ENCODE data around the gene SORCS1.

SORCS1 gene

DNA sequence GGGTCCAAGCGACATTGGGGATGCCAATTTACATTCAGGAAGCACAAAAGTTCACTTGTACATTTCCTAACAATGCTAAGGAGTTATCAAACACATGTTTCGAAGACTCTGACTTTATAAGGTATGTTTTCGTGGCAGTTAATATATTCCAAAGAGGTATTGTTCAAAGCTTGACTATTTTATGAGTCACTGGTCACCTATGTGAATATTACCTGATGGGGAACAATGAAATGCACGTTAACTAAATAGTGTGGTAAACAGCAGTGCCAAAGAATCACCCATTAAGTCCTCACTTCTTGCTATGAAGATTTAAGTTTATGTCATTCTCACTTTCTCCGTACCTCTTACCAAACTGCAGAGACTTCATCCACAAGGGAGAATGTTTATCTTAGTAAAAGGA, 550.2 kb downstream of the SORCS1 start:
- H3K9me3 ChIP-seq (ENCODE audit: control insufficient read depth, insufficient read depth, low read depth, low read length): no peaks in the 10 kb centered on the region
- POLR2A ChIA-PET: no interaction called here
- H3K36me3 ChIP-seq (ENCODE audit: control insufficient read depth in 2 of 2, insufficient read depth in 1 of 2, low read length in 2 of 2): no peaks in the 10 kb centered on the region
- TF ChIP-seq, protein P1, sequence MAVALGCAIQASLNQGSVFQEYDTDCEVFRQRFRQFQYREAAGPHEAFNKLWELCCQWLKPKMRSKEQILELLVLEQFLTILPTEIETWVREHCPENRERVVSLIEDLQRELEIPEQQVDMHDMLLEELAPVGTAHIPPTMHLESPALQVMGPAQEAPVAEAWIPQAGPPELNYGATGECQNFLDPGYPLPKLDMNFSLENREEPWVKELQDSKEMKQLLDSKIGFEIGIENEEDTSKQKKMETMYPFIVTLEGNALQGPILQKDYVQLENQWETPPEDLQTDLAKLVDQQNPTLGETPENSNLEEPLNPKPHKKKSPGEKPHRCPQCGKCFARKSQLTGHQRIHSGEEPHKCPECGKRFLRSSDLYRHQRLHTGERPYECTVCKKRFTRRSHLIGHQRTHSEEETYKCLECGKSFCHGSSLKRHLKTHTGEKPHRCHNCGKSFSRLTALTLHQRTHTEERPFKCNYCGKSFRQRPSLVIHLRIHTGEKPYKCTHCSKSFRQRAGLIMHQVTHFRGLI (tag by site-specific recombination; IDR thresholded peaks at IDR 0.05): no peak
- TF ChIP-seq ZNF544 (tag by site-specific recombination; IDR thresholded peaks at IDR 0.05) (no peak), ZFP41 (tag by site-specific recombination; IDR thresholded peaks at IDR 0.05; ENCODE audit: borderline replicate concordance) (no peak), CTCF (tag by site-specific recombination; IDR thresholded peaks at IDR 0.05) (no peak), ZNF514 (tag by site-specific recombination; IDR thresholded peaks at IDR 0.05) (no peak), ZNF600 (tag by site-specific recombination; IDR thresholded peaks at IDR 0.05) (no peak), ZNF184 (tag by site-specific recombination; IDR thresholded peaks at IDR 0.05) (no peak), ZNF366 (tag by site-specific recombination; conservative IDR thresholded peaks at IDR 0.05) (no peak), KLF1 (tag by site-specific recombination; IDR thresholded peaks at IDR 0.05) (no peak), ZNF48 (tag by site-specific recombination; IDR thresholded peaks at IDR 0.05) (no peak), ZNF791 (tag by site-specific recombination; IDR thresholded peaks at IDR 0.05) (no peak), MYNN (tag by site-specific recombination; IDR thresholded peaks at IDR 0.05; ENCODE audit: borderline replicate concordance) (no peak), ZSCAN16 (tag by site-specific recombination; IDR thresholded peaks at IDR 0.05) (no peak), GFI1B (tag by site-specific recombination; IDR thresholded peaks at IDR 0.05) (no peak)
- no peak overlapping the region for H3K4me3 ChIP-seq (ENCODE audit: low read depth, low read length)
- CTCF ChIA-PET: interaction anchor here (1.7 kb wide), 1 partner anchor 11 kb away, joined by 4 read pairs; no protein-coding TSS in a partner anchor
- H3K27ac ChIP-seq (ENCODE audit: extremely low read depth, low read depth, low read length): no peak overlapping the region
- no peaks in the 10 kb centered on the region for H3K4me1 ChIP-seq (ENCODE audit: control insufficient read depth, insufficient read depth, low read length)

DNA sequence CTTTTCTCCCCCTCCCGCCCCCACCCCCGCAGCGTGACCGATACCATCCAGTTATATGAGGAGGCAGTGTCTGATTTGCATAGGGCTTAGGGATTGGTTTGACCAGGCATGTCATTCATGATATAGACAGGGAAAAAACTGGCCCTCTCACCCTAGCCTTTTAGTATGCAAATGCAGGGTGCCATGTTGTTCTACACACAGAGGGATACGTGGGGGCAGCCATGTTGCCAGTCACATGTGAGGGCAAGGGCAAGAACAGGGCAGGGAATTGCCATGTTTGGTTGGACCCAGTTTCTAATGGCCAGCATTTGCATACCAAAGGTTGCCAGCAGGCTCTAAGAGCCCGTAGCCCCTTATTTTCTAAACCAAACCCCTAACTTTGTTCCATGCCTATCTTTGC, 552.1 kb downstream of the SORCS1 start:
- Histone ChIP-seq H3K4me1 (ENCODE audit: control insufficient read depth, insufficient read depth, low read length) (no peaks in the 10 kb centered on the region), H3K27ac (ENCODE audit: extremely low read depth, low read depth, low read length) (no peak overlapping the region), H3K9me3 (ENCODE audit: control insufficient read depth, insufficient read depth, low read depth, low read length) (no peaks in the 10 kb centered on the region), H3K36me3 (ENCODE audit: control insufficient read depth in 2 of 2, insufficient read depth in 1 of 2, low read length in 2 of 2) (no peaks in the 10 kb centered on the region), H3K4me3 (ENCODE audit: low read depth, low read length) (no peak overlapping the region)
- no peak for TF ChIP-seq ZBTB17 (tag by site-specific recombination; IDR thresholded peaks at IDR 0.05)
- no peak for TF ChIP-seq ZNF558 (tag by site-specific recombination; IDR thresholded peaks at IDR 0.05)
- no peak for TF ChIP-seq ZNF274 (IDR thresholded peaks at IDR 0.05; ENCODE audit: low read length)
- no peak for TF ChIP-seq ZNF274 (tag by site-specific recombination; IDR thresholded peaks at IDR 0.05; ENCODE audit: borderline replicate concordance)
- TF ChIP-seq ZNF302 (tag by site-specific recombination; IDR thresholded peaks at IDR 0.05; ENCODE audit: low read depth): no peak
- TF ChIP-seq HOXC10 (CRISPR knock-in tag; IDR thresholded peaks at IDR 0.05): no peak
- TF ChIP-seq ZNF518A (tag by site-specific recombination; conservative IDR thresholded peaks at IDR 0.05; ENCODE audit: low read depth): no peak
- TF ChIP-seq, protein P2, sequence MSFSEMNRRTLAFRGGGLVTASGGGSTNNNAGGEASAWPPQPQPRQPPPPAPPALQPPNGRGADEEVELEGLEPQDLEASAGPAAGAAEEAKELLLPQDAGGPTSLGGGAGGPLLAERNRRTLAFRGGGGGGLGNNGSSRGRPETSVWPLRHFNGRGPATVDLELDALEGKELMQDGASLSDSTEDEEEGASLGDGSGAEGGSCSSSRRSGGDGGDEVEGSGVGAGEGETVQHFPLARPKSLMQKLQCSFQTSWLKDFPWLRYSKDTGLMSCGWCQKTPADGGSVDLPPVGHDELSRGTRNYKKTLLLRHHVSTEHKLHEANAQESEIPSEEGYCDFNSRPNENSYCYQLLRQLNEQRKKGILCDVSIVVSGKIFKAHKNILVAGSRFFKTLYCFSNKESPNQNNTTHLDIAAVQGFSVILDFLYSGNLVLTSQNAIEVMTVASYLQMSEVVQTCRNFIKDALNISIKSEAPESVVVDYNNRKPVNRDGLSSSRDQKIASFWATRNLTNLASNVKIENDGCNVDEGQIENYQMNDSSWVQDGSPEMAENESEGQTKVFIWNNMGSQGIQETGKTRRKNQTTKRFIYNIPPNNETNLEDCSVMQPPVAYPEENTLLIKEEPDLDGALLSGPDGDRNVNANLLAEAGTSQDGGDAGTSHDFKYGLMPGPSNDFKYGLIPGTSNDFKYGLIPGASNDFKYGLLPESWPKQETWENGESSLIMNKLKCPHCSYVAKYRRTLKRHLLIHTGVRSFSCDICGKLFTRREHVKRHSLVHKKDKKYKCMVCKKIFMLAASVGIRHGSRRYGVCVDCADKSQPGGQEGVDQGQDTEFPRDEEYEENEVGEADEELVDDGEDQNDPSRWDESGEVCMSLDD (tag by site-specific recombination; IDR thresholded peaks at IDR 0.05): no peak
- no peak for TF ChIP-seq ZNF76 (tag by site-specific recombination; IDR thresholded peaks at IDR 0.05; ENCODE audit: borderline replicate concordance, low read depth)
- no peak for TF ChIP-seq ZFP41 (tag by site-specific recombination; IDR thresholded peaks at IDR 0.05; ENCODE audit: borderline replicate concordance)
- TF ChIP-seq ZNF791 (tag by site-specific recombination; IDR thresholded peaks at IDR 0.05): no peak
- TF ChIP-seq MYNN (tag by site-specific recombination; IDR thresholded peaks at IDR 0.05; ENCODE audit: borderline replicate concordance): no peak
- POLR2A ChIA-PET: no interaction called here
- CTCF ChIA-PET: no interaction called here

Data from HEK293 (cell line).